DMS 273 (cell line): Measurements from ENCODE around the gene NLRP1.
A peak's percentile ranks its signal among the peaks of the same experiment; 100 is the strongest.
"Not testable (repeated sequence)": the region's sequence is repeated elsewhere in the genome, so short reads cannot be mapped to it uniquely, and the experiment has no call there.

Experiments used
- DNase-seq: peaks from one replicate; lab custom pipeline; 2025; ENCODE audit not compliant: unreplicated experiment; lab: John Stamatoyannopoulos, UW

NLRP1 gene

GRCh38 chr17:5588584-5588983 is 4.3 kb upstream of the NLRP1 start:
- no peak for DNase-seq

- DNase-seq = peak; percentile 84
Observed at GRCh38 chr17:5587438-5588032, 3.2 kb upstream of the NLRP1 start.

- DNase-seq = peak; percentile 32
Observed at GRCh38 chr17:5585836-5586521, 1.7 kb upstream of the NLRP1 start.

GRCh38 chr17:5585287-5585794 is 1.0 kb upstream of the NLRP1 start:
- no peak for DNase-seq

- DNase-seq = no peak
Observed at GRCh38 chr17:5583426-5584382, 605 bp downstream of the NLRP1 start.

- DNase-seq = no peak
Observed at GRCh38 chr17:5582209-5583185, 1.8 kb downstream of the NLRP1 start.

- no peak for DNase-seq
Observed at GRCh38 chr17:5581655-5582054, 2.7 kb downstream of the NLRP1 start.

- no peak for DNase-seq
Observed at GRCh38 chr17:5580969-5581368, 3.3 kb downstream of the NLRP1 start.

- no peak for DNase-seq
Observed at GRCh38 chr17:5580367-5580766, 3.9 kb downstream of the NLRP1 start.

GRCh38 chr17:5578768-5579167 is 5.5 kb downstream of the NLRP1 start:
- not testable (repeated sequence) for DNase-seq

GRCh38 chr17:5573017-5573416 is 11.3 kb downstream of the NLRP1 start:
- not testable (repeated sequence) for DNase-seq

GRCh38 chr17:5571281-5571680 is 13.0 kb downstream of the NLRP1 start:
- DNase-seq = no peak

GRCh38 chr17:5565808-5566207 is 18.5 kb downstream of the NLRP1 start:
- no peak for DNase-seq

GRCh38 chr17:5563456-5563855 is 20.9 kb downstream of the NLRP1 start:
- DNase-seq = no peak

- no peak for DNase-seq
Observed at GRCh38 chr17:5562661-5563360, 21.5 kb downstream of the NLRP1 start.

- peak; percentile 17 for DNase-seq
Observed at GRCh38 chr17:5561736-5562571, 22.4 kb downstream of the NLRP1 start.

GRCh38 chr17:5560361-5560988 is 23.8 kb downstream of the NLRP1 start:
- no peak for DNase-seq
